Liver (tissue), 3 donors: ENCODE measurements around the gene GPD1L.

Experiments used
- EGR1 ChIP-seq, 2 donors: IDR thresholded peaks; 2 replicates each; pipeline ENCODE4 v1.6.1; 2016 to 2018; ENCODE audit warnings: antibody characterized with exemption in 2 of 2, low read depth in 2 of 2
- RAD21 ChIP-seq, 2 donors: IDR thresholded peaks; 2 replicates each; pipeline ENCODE4 v1.6.1; 2016; ENCODE audit warnings: antibody characterized with exemption in 2 of 2, mild to moderate bottlenecking in 2 of 2
- RXRA ChIP-seq, 2 donors: IDR thresholded peaks; 2 replicates each; pipeline ENCODE4 v1.6.1; 2017 to 2018; ENCODE audit warnings: antibody characterized with exemption in 2 of 2, mild to moderate bottlenecking in 1 of 2
- SP1 ChIP-seq: IDR thresholded peaks from 2 replicates; pipeline ENCODE4 v1.6.1; 2018; ENCODE audit warnings: antibody characterized with exemption, mild to moderate bottlenecking
- YY1 ChIP-seq: IDR thresholded peaks from 2 replicates; pipeline ENCODE4 v1.6.1; 2016; ENCODE audit warnings: antibody characterized with exemption, mild to moderate bottlenecking
- TF ChIP-seq, protein P1 (sequence below): fragments of 150-350 bp; IDR thresholded peaks from 2 replicates; pipeline ENCODE4 v1.5.1; 2017; ENCODE audit warnings: improper control_type of control experiment, low read depth, low read length; ENCODE audit not compliant: missing input control
- TF ChIP-seq, protein P2 (sequence below): IDR thresholded peaks from 2 replicates; pipeline ENCODE4 v1.6.1; 2016; ENCODE audit warnings: antibody characterized with exemption, mild to moderate bottlenecking
- TF ChIP-seq, protein P3 (sequence below): IDR thresholded peaks from 2 replicates; pipeline ENCODE4 v1.6.1; 2016; ENCODE audit warnings: antibody characterized with exemption
- donor health status: healthy.
- donor health status: healthy.

DNA sequence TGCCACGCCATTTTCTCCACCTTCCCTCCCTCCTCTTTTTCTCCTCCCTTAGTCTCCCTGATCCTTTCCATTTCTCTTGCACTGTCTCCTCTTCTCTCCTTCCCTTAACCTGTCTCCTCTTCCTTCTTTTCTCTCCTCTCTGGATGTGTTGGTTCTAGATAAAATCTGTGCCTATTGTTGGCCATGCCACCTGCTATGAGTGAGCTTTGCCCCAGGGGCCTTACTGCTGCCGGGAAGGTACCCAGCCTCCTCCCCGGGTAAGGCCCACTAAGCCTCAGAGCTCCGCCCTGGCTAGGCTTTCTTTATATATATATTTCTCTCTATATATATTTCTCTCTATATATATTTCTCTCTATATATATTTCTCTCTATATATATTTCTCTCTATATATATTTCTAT is 14.7 kb downstream of the GPD1L start:
- TF ChIP-seq, protein P1, sequence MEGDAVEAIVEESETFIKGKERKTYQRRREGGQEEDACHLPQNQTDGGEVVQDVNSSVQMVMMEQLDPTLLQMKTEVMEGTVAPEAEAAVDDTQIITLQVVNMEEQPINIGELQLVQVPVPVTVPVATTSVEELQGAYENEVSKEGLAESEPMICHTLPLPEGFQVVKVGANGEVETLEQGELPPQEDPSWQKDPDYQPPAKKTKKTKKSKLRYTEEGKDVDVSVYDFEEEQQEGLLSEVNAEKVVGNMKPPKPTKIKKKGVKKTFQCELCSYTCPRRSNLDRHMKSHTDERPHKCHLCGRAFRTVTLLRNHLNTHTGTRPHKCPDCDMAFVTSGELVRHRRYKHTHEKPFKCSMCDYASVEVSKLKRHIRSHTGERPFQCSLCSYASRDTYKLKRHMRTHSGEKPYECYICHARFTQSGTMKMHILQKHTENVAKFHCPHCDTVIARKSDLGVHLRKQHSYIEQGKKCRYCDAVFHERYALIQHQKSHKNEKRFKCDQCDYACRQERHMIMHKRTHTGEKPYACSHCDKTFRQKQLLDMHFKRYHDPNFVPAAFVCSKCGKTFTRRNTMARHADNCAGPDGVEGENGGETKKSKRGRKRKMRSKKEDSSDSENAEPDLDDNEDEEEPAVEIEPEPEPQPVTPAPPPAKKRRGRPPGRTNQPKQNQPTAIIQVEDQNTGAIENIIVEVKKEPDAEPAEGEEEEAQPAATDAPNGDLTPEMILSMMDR: no peak
- TF ChIP-seq, protein P2, sequence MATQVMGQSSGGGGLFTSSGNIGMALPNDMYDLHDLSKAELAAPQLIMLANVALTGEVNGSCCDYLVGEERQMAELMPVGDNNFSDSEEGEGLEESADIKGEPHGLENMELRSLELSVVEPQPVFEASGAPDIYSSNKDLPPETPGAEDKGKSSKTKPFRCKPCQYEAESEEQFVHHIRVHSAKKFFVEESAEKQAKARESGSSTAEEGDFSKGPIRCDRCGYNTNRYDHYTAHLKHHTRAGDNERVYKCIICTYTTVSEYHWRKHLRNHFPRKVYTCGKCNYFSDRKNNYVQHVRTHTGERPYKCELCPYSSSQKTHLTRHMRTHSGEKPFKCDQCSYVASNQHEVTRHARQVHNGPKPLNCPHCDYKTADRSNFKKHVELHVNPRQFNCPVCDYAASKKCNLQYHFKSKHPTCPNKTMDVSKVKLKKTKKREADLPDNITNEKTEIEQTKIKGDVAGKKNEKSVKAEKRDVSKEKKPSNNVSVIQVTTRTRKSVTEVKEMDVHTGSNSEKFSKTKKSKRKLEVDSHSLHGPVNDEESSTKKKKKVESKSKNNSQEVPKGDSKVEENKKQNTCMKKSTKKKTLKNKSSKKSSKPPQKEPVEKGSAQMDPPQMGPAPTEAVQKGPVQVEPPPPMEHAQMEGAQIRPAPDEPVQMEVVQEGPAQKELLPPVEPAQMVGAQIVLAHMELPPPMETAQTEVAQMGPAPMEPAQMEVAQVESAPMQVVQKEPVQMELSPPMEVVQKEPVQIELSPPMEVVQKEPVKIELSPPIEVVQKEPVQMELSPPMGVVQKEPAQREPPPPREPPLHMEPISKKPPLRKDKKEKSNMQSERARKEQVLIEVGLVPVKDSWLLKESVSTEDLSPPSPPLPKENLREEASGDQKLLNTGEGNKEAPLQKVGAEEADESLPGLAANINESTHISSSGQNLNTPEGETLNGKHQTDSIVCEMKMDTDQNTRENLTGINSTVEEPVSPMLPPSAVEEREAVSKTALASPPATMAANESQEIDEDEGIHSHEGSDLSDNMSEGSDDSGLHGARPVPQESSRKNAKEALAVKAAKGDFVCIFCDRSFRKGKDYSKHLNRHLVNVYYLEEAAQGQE: no peak
- TF ChIP-seq RXRA (IDR thresholded peaks at IDR 0.05) (no peak), RAD21 (IDR thresholded peaks at IDR 0.05) (no peak), YY1 (no peak), EGR1 (IDR thresholded peaks at IDR 0.05; ENCODE audit: low read depth in 2 of 2) (no peak), SP1 (no peak)
- TF ChIP-seq, protein P3, sequence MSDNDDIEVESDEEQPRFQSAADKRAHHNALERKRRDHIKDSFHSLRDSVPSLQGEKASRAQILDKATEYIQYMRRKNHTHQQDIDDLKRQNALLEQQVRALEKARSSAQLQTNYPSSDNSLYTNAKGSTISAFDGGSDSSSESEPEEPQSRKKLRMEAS: no peak
